ENCODE measurements around the gene SSB.

DNA sequence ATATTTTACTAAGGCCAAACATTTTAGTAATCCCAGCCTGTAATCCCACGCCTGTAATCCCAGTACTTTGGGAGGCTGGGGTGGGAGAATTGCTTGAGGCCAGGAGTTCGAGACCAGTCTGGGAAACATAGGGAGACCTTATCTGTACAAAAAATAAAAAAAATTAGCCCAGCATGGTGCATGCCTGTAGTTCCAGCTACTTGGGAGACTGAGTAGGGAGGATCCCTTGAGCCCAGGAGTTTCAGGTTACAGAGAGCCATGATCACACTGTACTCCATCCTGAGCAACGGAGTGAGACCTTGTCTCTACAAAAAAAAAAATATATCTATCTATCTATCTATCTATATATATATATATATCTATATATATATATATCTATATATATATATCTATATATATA, 45.9 kb upstream of the SSB start:
- TF ChIP-seq, protein P1, sequence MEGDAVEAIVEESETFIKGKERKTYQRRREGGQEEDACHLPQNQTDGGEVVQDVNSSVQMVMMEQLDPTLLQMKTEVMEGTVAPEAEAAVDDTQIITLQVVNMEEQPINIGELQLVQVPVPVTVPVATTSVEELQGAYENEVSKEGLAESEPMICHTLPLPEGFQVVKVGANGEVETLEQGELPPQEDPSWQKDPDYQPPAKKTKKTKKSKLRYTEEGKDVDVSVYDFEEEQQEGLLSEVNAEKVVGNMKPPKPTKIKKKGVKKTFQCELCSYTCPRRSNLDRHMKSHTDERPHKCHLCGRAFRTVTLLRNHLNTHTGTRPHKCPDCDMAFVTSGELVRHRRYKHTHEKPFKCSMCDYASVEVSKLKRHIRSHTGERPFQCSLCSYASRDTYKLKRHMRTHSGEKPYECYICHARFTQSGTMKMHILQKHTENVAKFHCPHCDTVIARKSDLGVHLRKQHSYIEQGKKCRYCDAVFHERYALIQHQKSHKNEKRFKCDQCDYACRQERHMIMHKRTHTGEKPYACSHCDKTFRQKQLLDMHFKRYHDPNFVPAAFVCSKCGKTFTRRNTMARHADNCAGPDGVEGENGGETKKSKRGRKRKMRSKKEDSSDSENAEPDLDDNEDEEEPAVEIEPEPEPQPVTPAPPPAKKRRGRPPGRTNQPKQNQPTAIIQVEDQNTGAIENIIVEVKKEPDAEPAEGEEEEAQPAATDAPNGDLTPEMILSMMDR (conservative IDR thresholded peaks at IDR 0.05; ENCODE audit: low read depth, low read length): no peak
- TF ChIP-seq POLR2A (IDR thresholded peaks at IDR 0.05; ENCODE audit: low read depth, low read length): no peak
- TF ChIP-seq, protein P2, sequence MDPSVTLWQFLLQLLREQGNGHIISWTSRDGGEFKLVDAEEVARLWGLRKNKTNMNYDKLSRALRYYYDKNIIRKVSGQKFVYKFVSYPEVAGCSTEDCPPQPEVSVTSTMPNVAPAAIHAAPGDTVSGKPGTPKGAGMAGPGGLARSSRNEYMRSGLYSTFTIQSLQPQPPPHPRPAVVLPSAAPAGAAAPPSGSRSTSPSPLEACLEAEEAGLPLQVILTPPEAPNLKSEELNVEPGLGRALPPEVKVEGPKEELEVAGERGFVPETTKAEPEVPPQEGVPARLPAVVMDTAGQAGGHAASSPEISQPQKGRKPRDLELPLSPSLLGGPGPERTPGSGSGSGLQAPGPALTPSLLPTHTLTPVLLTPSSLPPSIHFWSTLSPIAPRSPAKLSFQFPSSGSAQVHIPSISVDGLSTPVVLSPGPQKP (IDR thresholded peaks at IDR 0.05; ENCODE audit: borderline replicate concordance, low read depth, low read length): no peak
- TF ChIP-seq BHLHE40 (IDR thresholded peaks at IDR 0.05; ENCODE audit: low read depth, low read length): no peak

Data from IMR-90 (cell line).